Measurements from ENCODE around the gene MMEL1. TPM values are rescaled to one million over a fixed set of nuclear protein-coding genes. Genes with fewer than 3 reads are reported as not detected.

The MMEL1 gene
- total and polyA plus RNA-seq, 2 experiments from 2014 or later: not detected

DNA sequence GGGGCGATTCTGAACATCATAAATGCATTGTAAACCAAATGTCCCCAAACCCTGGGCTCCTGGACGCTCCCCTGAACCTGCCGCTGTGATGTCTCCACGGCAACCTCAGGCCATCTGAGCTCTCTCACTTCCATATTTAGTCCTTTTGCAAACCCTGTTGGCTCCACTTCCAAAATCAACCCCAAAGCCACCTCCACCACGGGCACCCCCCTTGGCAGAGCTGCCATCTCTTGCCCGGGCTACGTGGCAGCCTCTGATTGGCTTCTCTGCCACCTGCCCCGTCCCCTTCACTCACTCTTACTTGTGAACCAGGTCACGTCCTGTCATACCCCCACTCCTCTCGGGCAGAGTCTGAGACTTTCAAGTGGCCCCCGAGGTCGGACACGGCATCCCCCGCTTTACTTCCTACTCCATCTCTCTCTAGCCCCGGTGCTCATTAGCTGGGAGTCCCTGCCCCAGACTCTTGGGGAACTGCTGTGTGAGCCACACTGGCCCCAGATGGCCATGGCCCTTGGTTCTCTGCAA lies 30.4 kb downstream of the MMEL1 start:
- Histone ChIP-seq H3K4me3 (no peak overlapping the region), H3K9me3 (ENCODE audit: low read depth) (no peaks in the 10 kb centered on the region), H3K36me3 (no peaks in the 10 kb centered on the region), H3K4me1 (ENCODE audit: low read depth) (no peaks in the 10 kb centered on the region), H3K27me3 (no peaks in the 10 kb centered on the region), H3K27ac (no peak overlapping the region)
- DNase-seq (ENCODE audit: low read depth in 1 of 2, low spot score in 1 of 2): no peak
- TF ChIP-seq, protein P1, sequence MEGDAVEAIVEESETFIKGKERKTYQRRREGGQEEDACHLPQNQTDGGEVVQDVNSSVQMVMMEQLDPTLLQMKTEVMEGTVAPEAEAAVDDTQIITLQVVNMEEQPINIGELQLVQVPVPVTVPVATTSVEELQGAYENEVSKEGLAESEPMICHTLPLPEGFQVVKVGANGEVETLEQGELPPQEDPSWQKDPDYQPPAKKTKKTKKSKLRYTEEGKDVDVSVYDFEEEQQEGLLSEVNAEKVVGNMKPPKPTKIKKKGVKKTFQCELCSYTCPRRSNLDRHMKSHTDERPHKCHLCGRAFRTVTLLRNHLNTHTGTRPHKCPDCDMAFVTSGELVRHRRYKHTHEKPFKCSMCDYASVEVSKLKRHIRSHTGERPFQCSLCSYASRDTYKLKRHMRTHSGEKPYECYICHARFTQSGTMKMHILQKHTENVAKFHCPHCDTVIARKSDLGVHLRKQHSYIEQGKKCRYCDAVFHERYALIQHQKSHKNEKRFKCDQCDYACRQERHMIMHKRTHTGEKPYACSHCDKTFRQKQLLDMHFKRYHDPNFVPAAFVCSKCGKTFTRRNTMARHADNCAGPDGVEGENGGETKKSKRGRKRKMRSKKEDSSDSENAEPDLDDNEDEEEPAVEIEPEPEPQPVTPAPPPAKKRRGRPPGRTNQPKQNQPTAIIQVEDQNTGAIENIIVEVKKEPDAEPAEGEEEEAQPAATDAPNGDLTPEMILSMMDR (IDR thresholded peaks at IDR 0.05; ENCODE audit: low read depth, low read length): no peak

DNA sequence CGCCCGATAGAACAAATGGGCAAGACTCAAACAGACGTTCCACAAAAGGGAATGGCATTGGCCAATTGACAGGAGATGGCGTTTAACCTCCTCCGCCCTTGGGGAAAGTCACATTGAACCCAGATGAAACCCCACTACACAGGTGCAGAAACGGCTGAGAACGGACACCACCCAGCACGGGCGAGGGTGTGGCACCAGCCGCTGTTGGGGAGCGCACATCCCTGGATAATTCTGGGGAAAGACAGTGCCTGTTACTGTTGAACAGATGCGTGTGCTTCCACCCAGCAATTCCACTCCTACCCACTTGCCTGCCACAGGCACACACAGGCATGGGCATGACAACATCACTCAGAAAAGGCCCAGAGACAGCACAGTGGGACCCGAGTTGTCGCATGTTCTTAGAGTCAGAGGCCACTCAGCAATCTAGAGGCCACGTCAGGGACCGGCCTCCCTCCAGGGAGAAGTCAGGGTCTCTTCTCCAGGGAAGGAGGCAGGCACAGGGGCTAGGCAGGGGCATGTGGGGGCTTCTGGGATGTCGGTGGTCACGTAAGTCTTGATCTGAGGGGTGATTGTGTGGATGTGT lies 31.0 kb downstream of the MMEL1 start:
- Histone ChIP-seq H3K36me3 (no peaks in the 10 kb centered on the region), H3K27me3 (no peaks in the 10 kb centered on the region), H3K4me1 (ENCODE audit: low read depth) (no peaks in the 10 kb centered on the region), H3K9me3 (ENCODE audit: low read depth) (no peaks in the 10 kb centered on the region), H3K4me3 (no peak overlapping the region), H3K27ac (no peak overlapping the region)
- TF ChIP-seq, protein P1 (IDR thresholded peaks at IDR 0.05; ENCODE audit: low read depth, low read length): no peak
- no peak for DNase-seq (ENCODE audit: low read depth in 1 of 2, low spot score in 1 of 2)

DNA sequence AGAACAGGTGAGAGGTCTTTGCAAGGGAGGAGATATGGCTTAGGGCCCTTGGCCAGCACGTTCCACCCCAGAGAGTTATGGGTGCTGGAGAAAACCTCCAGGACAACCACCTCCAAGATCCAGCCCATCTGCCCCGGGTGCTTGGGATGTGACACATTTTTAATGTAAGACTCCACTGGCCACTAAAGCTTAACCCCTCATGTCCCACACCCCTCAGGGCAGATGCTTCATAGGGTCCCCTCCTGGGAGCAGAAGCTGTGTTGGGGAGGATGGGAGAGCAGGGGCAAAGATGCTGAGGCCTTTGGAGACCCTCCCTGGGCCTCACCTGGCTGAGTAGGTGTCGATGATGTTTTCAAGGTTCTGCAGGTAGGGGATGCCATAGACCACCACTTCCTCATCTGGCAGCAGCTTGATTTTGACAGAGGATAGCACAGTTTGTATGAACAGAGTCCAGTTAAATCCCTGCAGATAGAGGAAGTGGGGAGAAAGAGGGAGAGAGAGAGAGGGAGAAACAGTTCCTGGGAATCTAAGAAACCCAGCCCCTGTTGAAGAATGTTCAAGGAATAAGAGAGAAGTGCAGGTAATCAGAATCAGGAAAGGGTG lies 34.4 kb downstream of the MMEL1 start:
- no peak overlapping the region for H3K27ac ChIP-seq
- DNase-seq (ENCODE audit: low read depth in 1 of 2, low spot score in 1 of 2): no peak
- TF ChIP-seq, protein P1 (IDR thresholded peaks at IDR 0.05; ENCODE audit: low read depth, low read length): no peak

DNA sequence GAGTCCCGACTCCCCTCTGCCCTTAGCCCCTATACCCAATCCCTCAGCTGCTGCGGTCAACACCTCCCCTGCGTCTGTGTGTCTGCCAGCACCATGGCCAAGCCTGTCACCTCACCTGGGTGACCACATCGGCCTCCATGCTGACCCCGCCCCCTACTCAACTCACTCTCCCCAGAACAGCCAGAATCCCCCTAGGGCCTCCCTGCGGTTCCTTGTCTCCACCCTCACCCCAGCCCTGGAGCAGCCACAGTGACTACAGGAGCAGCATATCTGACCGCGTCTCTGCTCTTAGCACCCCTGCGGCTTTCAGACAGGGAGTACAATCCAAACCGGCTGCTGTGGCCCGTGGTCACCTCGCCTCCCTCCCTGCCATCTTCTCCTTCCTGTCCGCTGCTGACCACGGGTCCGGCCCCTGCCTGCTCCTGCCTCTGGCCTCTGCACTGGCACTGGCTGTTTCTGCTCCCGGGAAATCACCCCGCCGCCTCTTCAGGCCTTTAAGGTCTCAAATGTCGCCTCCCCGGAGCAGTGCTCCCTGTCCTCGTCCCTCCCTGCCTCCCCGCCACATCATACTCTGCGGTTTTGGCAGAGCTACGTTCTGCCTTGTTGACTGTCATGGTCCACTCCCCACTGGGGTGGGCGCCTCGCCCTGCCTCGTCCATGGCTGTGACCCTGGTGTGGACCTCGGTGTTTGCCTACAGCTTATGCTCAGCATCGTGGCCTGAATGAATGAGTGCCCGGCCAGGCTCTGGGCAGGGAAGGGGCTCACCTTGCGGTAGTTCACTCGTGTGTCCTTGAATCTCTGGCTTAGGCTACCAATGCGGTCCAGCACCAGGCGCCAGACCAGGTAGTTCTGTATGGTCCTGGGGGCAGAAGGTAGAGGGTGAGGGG lies 35.1 kb downstream of the MMEL1 start:
- Histone ChIP-seq H3K27ac (no peak overlapping the region), H3K4me1 (ENCODE audit: low read depth) (no peaks in the 10 kb centered on the region), H3K4me3 (no peak overlapping the region), H3K9me3 (ENCODE audit: low read depth) (no peaks in the 10 kb centered on the region), H3K36me3 (no peaks in the 10 kb centered on the region), H3K27me3 (no peaks in the 10 kb centered on the region)
- DNase-seq (ENCODE audit: low read depth in 1 of 2, low spot score in 1 of 2): no peak
- TF ChIP-seq, protein P1 (IDR thresholded peaks at IDR 0.05; ENCODE audit: low read depth, low read length): no peak

More for the DNA sequence above, 34.4 kb downstream of the MMEL1 start:
- no peak overlapping the region for H3K4me3 ChIP-seq
- no peaks in the 10 kb centered on the region for H3K9me3 ChIP-seq (ENCODE audit: low read depth)
- no peaks in the 10 kb centered on the region for H3K4me1 ChIP-seq (ENCODE audit: low read depth)
- no peaks in the 10 kb centered on the region for H3K36me3 ChIP-seq
- no peaks in the 10 kb centered on the region for H3K27me3 ChIP-seq

DNA sequence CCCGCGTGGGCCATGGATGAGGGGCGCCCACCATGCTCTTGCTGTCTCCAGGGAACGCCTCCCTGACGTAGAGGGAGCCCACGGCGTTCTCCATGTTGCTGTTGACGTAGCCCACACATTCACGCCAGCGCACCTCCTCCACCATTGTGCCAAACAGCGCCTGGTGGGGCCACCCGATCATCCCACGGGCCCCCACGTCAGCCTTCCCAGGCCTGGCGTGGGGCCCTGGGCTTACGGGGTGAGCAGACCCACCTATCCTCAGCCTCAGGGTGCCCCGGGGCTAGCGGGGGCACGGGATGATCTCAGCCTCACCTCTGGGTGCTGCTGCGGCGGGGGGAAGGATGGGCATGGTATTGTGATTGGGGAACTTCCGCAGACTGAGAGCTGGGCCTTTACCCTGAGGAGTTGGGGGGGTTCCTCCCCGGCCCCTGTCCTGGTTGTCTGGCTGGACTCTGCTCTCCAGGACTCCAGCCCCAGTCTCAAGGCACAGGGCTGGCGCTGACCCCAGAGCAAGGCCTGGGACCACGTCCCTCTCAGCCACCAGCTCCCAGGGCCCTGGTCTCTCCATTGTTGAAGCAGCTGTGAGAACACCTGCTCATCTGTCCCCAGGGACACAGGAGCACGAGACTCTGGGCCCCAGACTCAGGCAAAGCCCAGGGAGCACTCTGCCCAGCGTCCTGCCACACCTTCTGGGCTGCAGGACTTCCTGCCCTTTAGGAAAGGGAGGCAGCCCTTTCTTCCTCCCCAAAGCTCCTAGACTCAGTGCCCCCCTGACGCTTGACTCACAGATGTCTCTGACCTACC lies 36.1 kb downstream of the MMEL1 start:
- DNase-seq (ENCODE audit: low read depth in 1 of 2, low spot score in 1 of 2): no peak
- Histone ChIP-seq H3K36me3 (no peaks in the 10 kb centered on the region), H3K4me1 (ENCODE audit: low read depth) (no peaks in the 10 kb centered on the region), H3K4me3 (no peak overlapping the region), H3K27me3 (no peaks in the 10 kb centered on the region), H3K9me3 (ENCODE audit: low read depth) (no peaks in the 10 kb centered on the region), H3K27ac (no peak overlapping the region)
- TF ChIP-seq, protein P1 (IDR thresholded peaks at IDR 0.05; ENCODE audit: low read depth, low read length): no peak

All from cardiac muscle cell (in vitro differentiated cells and primary cell).